KMS-11 (cell line): ENCODE data around the gene CPE.

Experiments
- H2AFZ ChIP-seq: fragments of 200-600 bp; sonication (generic); 2 replicates; pipeline ENCODE4 v1.6.1; 2016; ENCODE audit warnings: antibody characterized with exemption, mixed run types, low read depth
- H3K27ac ChIP-seq: fragments of 200-600 bp; sonication (generic); 2 replicates; pipeline ENCODE4 v1.6.1; 2016; ENCODE audit warnings: mild to moderate bottlenecking, mixed run types
- H3K27me3 ChIP-seq: fragments of 200-600 bp; sonication (generic); 2 replicates; pipeline ENCODE4 v1.6.1; 2017; ENCODE audit warnings: mild to moderate bottlenecking, low read depth, mixed run types, moderate library complexity; ENCODE audit not compliant: insufficient read depth
- H3K36me3 ChIP-seq: fragments of 200-600 bp; sonication (generic); 2 replicates; pipeline ENCODE4 v1.6.1; 2017; ENCODE audit warnings: mild to moderate bottlenecking, mixed run types; ENCODE audit not compliant: insufficient read depth
- H3K4me1 ChIP-seq: fragments of 200-600 bp; sonication (generic); 2 replicates; pipeline ENCODE4 v1.6.1; 2016; ENCODE audit warnings: mild to moderate bottlenecking, low read depth, mixed run types; ENCODE audit not compliant: poor library complexity, severe bottlenecking
- H3K4me2 ChIP-seq: fragments of 200-600 bp; sonication (generic); 2 replicates; pipeline ENCODE4 v1.7.0; 2016; ENCODE audit warnings: mild to moderate bottlenecking, mixed run types
- H3K4me3 ChIP-seq: fragments of 200-600 bp; sonication (generic); IDR thresholded peaks from 2 replicates; pipeline ENCODE4 v1.6.1; 2017; ENCODE audit warnings: low read depth, low read length, mixed read lengths; ENCODE audit not compliant: insufficient read depth
- H3K79me2 ChIP-seq: fragments of 200-600 bp; sonication (generic); 2 replicates; pipeline ENCODE4 v1.6.1; 2016; ENCODE audit warnings: low read depth, mixed run types; ENCODE audit not compliant: insufficient read depth
- H3K9ac ChIP-seq: fragments of 200-600 bp; sonication (generic); 2 replicates; pipeline ENCODE4 v1.6.1; 2016; ENCODE audit warnings: mild to moderate bottlenecking, mixed run types
- H4K20me1 ChIP-seq: fragments of 200-600 bp; sonication (generic); 2 replicates; pipeline ENCODE4 v1.6.1; 2016; ENCODE audit warnings: mild to moderate bottlenecking, mixed run types; ENCODE audit not compliant: insufficient read depth
- CTCF ChIP-seq: fragments of 200-600 bp; sonication (generic); conservative IDR thresholded peaks from 2 replicates; pipeline ENCODE4 v1.6.1; 2017; ENCODE audit warnings: low read depth, mild to moderate bottlenecking, antibody characterized with exemption, low read length, moderate library complexity, mixed read lengths

The CPE gene

GRCh38 chr4:165381821-165382373, 3.1 kb downstream of the CPE start:
- Histone ChIP-seq H4K20me1 (no peaks in the 10 kb centered on the region), H3K4me3 (no peak overlapping the region), H3K27me3 (no peaks in the 10 kb centered on the region), H3K4me2 (no peak overlapping the region), H3K9ac (no peak overlapping the region), H3K79me2 (no peaks in the 10 kb centered on the region), H3K4me1 (peaks cover 5% of the 10 kb centered on the region), H3K27ac (no peak overlapping the region), H2AFZ (no peak overlapping the region), H3K36me3 (no peaks in the 10 kb centered on the region)
- TF ChIP-seq CTCF: no peak

- no peak overlapping the region for H3K27ac ChIP-seq
- peaks cover 5% of the 10 kb centered on the region for H3K4me1 ChIP-seq
Observed at GRCh38 chr4:165382640-165383039, 3.8 kb downstream of the CPE start.

GRCh38 chr4:165383591-165384073, 4.8 kb downstream of the CPE start:
- no peak for TF ChIP-seq CTCF
- no peak overlapping the region for H2AFZ ChIP-seq
- H3K4me3 ChIP-seq: no peak overlapping the region
- no peaks in the 10 kb centered on the region for H3K79me2 ChIP-seq
- H3K27me3 ChIP-seq: no peaks in the 10 kb centered on the region
- no peaks in the 10 kb centered on the region for H3K4me1 ChIP-seq
- H3K4me2 ChIP-seq: no peak overlapping the region
- H3K36me3 ChIP-seq: no peaks in the 10 kb centered on the region
- H3K27ac ChIP-seq: no peak overlapping the region
- H3K9ac ChIP-seq: no peak overlapping the region
- H4K20me1 ChIP-seq: no peaks in the 10 kb centered on the region

More at GRCh38 chr4:165382640-165383039, 3.8 kb downstream of the CPE start:
- Histone ChIP-seq H4K20me1 (no peaks in the 10 kb centered on the region), H3K36me3 (no peaks in the 10 kb centered on the region), H3K79me2 (no peaks in the 10 kb centered on the region), H3K4me2 (no peak overlapping the region), H3K4me3 (no peak overlapping the region), H3K27me3 (no peaks in the 10 kb centered on the region), H3K9ac (no peak overlapping the region), H2AFZ (no peak overlapping the region)
- TF ChIP-seq CTCF: no peak

- Histone ChIP-seq H3K79me2 (no peaks in the 10 kb centered on the region), H3K4me1 (no peaks in the 10 kb centered on the region), H3K27me3 (no peaks in the 10 kb centered on the region), H4K20me1 (no peaks in the 10 kb centered on the region), H3K4me3 (no peak overlapping the region), H2AFZ (no peak overlapping the region), H3K9ac (no peak overlapping the region), H3K27ac (no peak overlapping the region), H3K36me3 (no peaks in the 10 kb centered on the region), H3K4me2 (no peak overlapping the region)
- TF ChIP-seq CTCF: no peak
Observed at GRCh38 chr4:165384186-165384585, 5.4 kb downstream of the CPE start.
